GM18909 (cell line): Measurements from ENCODE around the gene MYORG.

Source experiments
- ATAC-seq: cut with Tn5 transposase; IDR thresholded peaks from one replicate; pipeline ENCODE4 v1.9.1; 2021; ENCODE audit warnings: mild to moderate bottlenecking; ENCODE audit not compliant: unreplicated experiment, poor library complexity

Gene MYORG

DNA sequence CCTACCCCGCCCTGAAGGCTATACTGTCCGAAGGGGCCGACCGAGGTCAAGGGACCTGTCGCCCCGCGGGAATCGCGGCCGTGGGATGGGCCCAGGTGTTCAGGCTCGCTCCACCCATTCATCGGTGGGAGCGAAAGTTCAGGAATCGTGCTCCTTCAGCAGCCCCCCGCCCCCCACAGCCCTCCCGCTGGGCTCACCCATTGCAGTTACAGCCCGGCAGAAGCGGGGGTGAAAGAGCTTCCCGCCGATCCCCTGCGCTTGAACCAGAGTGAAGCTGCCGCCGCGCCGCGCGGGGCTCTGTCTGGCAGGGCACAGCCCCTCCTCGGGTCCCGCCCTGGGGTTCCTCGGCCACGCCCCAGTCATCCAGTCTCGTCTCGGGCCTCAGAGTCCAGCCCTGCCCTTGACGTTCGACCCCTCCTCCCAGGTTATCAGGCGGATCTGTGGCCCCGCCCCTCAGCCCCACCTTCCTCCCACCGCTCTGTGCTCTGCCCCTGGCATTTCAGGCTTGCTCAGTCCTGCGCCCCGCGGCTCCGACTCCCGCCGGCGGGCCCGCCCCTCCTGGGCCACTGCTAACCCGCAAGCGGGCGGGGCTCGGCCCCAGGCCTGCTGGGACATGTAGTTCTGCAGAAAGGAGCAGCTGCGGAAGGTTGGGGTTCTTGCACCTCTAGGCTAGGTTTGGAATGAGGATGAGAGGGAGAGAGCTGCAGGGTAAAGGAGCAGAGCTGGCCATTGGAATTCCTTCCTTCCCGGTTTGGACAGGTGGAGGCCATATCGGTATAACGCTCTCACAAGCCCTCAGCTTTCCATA is at the start of gene MYORG:
MYORG (minus strand) TSS at position 303 of the 808 bp plus-strand sequence. CDS start 3,955 bp downstream, outside the sequence.
- peak; percentile 84 for ATAC-seq

DNA sequence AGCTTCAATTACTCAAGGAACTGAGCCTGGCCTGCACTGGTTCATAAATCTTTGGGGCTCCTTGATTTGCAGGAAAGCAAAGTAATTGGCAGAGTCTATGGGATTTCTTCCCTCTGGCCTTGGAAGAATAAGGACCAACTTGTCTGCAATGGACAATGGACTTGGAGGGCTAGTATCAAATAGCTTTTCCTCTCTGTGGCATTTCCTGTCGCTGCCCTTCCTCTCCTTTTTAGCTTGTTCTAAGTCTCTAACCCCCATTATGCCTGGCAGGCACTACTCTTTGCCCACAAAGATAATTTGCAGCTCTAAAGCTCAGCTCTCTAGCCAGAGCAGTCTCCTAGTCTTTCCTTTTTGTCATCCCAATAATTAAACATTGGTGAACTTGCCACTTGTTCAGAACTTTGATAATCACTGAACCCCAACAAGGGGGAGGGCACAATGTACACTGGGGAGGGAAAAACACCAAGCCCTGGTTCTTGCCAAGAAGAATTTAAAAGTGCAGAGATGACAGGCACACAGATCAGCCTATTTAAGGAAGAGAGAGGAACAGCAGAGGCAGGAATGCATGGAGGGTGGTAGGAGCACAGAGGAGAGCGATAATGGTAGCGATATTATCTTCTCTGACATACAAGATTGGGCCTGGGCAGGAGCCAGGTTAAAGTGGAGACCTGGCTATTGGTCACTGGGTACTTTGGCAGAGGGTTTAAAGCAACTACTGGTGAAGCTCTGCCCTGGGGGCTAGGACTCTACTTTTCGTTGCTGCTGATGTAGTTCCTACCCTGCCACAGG is 43.2 kb upstream of the MYORG start:
- ATAC-seq, result no peak

DNA sequence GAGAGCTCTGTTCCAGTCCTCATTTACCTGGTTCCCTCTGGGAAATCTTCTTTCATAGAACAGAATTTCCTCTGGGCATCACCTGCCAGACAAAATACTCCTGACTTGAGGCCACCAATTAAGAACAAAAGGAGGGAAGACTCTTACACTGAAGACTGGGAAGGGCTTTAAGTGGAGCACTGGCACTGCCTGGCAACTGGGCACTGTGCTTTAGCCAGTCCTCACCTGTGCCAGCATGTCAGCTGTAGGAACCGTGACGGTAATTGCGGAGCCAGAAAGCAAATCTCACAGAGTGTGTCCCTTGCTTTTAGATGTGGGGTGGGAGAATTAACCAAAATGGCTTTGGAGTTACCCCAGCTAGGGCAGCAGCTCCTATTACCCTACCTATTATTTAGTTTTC is 41.0 kb upstream of the MYORG start:
- ATAC-seq, result no peak

DNA sequence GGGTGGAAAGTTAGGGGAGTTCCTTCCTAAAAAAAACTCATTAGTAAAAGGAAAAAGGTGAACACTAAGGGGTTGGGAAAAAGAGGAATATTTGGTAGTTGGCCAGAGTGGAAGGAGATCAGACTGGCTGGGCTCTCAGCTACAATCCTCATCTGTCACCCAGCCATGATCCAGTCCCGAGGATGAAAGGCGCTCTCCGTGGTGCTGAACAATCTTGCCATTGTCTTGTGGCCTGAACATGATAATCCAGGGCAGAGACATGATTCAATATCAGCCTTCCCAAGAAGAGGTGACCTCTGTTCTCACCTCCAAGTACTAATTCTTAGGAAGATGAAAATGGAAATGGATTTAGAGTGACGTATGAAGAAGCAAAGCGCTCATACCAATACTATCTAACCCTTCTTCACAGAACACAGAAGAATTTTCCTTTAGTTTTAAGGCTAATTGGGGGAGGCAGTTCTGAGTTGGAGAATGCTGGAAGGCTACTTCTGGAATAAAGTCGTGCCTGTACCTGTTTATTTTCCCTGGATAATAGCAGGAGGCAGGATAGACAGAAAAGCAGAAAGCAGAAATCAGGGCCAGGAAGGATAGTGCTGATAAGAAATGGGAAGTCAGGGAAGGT is 36.6 kb upstream of the MYORG start:
- ATAC-seq, result no peak

DNA sequence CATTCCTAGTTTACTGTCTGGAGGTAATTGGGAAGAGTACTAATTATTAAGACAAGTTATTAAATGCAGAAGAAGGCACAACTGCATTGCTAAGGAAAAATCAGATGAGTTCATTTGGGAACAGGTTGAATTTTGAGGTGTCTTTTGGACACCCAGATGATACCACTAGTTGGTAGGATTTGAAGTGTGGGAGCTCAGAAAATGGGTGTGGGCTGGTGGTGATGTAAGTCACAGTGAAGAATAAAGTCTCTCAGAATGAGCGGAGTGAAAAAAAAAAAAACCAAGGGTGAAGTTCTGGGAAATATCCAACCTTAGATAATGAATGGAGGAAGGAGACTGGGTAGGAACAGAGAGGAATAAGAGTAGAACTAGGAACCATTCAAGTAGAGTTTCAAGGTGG is 35.6 kb upstream of the MYORG start:
- ATAC-seq, result no peak

DNA sequence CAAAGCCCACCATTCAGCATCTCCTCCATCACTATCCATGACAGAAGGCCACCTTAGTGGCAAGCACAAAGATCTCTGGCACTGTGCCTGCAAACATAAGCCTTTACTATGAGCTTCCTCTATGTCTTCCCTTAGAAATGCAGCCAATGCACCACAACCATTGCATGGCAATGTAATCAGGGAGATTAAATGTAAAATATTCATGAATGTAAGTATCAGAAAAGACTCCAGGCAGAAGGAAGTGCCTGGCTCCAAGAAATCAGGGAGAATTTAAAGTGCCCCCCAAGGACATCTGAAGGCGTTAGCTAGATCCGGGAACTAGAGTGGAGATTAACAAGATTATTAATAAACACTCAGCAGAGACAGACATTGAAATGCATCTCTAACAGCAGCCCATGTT is 32.5 kb upstream of the MYORG start:
- ATAC-seq, result no peak

DNA sequence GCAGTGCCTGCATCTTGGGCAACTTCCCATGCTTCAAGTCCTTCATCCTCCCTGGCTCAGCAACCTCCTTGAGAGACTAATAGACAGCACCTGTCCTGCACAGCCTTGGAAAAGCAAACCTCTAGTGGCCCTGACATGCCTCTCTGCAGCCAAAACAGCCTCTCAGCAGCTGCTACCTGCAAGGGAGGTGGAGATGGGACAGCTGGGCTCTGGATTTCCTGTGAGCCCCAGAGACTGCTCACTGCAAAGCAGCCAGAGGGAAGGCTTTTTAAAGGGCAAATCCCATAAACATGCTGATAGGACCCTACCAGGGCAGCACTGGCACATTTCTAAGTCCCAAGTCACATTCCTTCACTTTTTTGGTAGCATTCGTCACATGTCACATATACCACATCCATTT is 31.5 kb upstream of the MYORG start:
- ATAC-seq, result no peak

DNA sequence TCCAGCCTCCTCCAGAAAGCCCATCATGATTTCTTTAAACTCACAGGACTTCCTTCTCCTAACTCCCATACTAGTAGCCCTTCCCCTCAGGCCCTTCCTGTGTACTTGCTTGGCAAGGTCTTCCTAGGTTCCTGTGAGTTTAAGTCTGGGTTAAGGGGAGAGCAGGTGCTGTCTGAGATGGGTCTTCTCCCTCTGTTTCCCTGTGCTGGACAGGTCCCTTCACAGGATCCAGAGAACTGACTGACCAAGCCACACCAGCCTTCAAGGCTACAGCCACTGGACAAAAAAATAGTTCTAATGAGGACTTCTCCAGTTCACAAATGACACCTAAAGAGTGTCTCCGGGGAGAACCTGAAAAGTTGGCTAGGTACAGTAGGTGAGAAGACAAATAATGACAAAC is 29.5 kb upstream of the MYORG start:
- no peak for ATAC-seq

DNA sequence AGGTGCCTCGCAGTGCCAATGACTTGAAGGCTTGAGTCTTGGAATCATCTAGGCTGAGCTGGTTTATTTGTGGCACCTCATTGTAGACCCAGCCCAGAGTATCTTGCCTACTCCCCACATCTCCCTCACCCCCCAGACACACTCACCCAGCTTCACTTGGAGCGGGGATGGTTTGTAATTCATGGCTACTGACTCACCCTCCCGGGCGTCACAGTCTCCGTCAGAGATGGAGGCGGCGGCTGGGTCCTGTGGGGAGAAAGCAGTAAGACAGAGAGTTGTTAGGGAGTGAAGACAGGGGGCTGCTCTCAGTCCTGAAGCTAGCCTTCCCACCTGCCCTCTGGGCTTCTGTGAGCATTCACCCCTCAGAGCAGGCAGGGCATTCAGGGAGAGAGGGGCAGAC is 29.0 kb upstream of the MYORG start:
- no peak for ATAC-seq

DNA sequence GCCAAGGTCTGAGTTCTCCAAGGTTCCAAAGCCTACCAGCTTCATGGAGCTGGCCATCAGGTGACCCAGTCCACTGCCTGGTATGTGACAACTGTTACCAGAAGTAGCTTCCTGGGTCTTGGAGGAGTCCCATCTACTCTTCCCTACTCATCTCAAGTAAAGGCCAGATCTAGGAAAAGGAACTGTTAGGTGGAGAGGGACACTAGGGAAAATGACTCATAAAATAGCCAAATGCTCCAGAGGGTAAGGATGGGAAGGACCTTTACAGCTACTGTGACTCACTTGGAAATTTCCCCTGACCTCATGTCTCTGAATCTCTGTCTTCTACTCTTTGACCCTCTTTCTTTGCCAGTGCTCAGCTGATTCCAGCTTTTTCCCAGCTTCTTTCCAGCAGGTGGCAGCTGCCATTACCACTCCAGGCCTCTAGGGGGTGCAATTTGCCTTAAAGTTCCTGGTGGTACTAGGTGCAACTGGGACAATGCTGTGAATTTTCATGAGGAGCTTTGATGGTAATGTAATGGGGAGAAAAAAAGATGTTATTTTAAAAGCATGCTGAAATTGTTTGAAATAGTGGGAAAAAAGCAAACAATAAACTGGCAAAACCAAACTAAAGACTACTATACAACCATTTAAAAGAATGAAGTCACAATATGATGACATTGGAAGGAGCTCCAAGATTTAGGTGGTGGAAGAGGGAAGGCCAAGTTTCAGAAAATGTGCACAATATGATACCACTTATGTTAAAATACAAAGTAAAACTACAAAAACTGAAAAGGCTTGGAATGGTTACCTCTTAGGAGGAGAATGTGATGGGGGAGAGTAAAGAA is 27.1 kb upstream of the MYORG start:
- no peak for ATAC-seq

DNA sequence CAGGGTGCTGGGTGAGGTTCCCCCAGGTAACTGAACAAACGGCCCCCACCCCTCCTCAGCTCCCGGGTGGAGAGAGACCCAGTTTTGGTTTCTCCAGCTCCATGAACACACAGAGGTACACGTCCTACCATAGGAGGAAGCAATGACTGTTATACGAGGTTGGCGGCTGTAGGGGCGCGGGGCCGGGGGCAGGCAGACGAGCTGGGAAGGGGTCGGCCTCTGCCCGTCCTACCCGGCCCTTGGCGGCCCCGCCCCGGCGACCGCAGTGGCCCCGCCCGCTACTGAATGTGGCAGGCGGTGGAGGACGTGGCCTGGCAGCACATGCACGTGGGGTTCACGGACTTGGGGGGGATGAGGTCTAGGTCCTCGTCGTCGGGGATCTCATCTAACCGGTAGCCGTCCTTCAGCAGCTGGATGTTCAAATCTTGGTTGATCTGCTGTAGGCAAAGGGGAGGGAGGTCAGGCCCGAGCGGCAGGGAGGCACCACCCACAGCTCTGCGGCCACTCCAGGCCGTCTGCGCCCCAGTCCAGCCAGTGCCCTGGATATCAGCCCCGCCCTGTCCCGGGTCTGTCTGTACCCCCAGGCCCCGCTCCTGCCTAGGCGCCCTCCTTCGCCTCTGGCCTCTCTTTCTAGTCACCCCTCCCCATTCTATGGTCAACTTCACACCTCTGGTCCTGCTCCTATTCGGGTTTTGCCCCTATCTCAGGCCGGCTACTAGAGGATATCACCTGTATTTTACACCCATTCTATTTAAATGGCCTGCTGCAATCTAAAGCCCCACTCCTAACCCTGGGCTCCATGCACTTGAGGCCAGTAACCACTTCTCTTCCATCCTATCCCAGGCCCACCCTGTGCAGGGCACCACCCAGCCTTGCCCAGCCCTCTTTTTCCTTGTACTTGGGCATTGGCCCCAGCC is 24.2 kb upstream of the MYORG start:
- ATAC-seq, result no peak

DNA sequence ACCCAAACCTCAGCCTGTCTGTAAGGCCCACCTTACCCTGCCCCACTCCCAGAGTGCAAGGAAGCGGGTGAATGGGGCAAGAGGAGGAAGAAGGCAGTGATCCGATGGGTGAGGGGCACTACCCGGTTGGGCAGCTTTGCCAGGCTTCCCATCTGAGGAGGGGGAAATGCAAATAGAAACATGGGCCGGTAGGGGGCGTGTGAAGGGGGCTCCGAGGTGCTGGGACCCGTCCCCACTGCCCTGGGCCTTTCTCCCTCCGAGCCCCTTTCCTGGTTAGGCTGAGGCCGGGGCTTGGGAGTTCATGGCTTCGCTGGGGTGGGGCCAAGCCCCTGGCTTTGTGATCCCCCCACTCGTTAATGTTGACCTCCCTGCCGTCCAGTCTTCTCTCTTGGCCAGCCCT is 23.6 kb upstream of the MYORG start:
- no peak for ATAC-seq

DNA sequence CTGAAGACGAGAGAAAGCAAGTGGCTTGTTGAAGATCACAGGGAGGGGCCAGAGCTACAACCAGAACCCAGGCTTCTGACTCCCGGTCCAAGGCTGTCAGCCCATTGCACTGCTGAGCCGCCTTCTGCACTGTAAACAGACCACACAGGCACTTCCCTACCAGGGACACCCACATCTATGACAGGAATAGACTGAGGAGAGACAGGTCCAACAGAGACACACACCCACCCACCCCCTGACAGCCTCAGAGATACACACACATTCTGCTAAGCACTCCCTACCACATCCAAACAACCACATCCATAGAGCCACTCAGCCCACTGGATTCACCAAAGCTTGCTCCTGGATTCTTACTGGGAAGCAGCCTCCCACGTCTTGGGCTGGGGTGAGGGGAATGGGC is 23.0 kb upstream of the MYORG start:
- ATAC-seq, result no peak

DNA sequence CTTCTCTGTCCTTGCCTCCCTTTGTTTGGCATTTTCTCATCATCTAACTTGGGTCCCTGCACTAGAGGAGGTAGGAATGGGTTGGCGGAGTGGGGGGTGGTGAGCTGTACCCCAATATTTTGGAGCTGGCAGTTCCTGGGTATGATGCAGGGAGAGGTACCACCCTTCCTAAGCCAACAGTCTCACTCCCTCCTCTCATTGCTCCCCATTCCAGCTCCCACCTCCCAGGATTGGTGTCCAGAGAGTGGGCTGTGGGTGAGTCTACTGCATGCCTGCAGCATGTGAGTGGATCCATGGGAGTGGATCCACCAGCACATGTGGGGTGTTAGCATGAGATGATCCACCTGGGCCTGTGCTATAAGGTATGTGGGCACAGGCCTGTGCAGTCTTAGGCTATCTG is 22.2 kb upstream of the MYORG start:
- ATAC-seq, result no peak

DNA sequence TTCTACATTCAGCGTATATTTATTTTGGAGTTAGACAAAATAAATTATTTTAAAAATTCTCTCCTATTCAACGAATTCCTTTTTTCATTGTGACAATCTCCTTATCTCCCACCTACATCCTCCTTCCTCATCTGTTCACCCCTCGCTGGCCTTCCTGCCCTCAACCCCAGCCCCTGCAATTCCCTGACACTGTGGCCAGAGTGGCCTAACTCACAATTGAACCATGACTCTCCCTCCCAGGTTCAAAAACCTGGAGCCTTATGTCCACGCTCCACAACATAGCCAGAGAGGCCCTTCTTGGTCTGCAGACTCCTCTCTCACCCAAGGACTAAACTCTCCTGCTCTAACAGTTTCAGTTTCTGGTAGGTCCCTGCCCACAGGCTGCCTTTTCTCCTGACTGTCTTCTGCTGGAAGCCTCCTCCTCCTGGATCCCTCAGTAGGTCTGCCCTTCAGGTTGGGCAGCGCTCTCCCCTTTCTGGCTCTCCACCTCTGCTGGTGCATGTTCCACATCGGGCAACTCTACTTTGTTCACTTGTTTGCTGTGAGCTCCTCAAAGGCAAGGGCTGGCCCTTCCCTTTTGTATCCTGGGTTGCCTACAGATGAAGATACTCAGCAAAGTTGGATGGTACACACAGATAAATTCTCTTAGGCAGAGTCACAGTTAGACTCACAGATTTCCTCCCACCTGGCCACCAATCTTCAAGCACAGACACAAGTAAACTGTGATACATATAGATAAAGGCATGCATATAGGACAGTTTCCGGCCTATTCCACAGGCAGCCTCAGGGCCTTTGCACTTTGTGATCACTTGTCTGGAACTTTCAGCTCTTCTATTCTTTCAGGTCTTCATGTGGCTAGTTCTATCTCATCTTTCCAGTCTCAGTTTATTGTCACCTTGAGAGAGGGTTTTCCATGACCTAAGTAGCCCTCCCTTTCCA is 19.8 kb upstream of the MYORG start:
- ATAC-seq, result no peak

DNA sequence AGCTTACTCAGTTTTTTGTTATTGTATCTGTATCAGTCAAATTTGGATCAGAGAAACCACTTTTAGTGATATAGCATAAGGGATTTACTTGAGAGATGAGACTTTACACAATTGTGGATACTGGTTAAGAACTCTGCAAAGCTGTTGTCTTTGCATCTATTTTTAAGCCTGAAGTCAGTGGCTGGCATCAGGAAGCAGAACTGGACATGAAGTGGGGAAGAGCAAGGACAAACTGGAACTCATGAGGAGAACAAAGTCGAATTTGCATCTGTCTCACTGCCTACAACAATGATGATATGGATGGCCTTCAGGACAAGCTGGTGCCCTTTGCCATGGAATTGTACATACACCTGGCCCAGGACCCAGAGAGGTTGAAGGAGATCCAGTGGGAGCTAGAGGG is 15.8 kb upstream of the MYORG start:
- no peak for ATAC-seq

DNA sequence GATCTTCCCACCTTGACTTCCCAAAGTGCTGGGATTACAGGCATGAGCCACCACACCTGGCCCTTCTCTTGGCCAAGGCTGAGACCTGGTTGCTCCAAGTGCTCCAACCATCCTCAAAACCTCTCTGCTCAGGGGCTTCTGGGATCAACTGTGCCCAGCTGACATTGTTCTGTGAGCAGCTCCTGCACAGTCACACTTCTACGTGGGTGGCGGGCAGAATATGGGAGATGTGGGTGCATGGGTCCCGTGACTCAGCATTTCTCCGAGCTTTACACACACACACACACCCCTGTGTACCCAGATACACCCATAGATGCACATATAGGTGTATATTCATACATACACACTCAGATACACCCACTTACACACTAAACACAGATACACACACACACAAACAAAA is 10.5 kb upstream of the MYORG start:
- ATAC-seq, result no peak

DNA sequence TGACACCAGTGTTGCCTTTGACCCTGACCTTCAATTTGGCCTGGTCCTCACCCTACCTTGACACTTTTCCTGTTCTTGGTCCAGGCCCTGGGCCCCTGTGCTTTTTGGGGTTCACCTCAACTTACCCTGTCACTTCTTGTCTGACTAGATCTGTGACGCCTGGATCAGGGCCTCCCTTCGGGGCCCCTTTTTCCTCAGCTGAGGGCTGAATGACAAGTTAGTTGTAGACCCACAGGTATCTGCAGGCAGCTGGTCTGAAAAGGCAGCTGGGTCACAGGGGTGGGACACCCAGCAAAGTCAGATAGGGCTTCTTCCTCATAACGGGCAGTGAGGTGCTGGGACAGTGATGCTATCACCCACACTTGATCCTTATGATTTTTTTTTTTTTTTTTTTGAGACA is 10.0 kb upstream of the MYORG start:
- no peak for ATAC-seq
